HG03103 (cell line): ENCODE measurements around the gene ETFB.
A peak's percentile ranks its signal among the peaks of the same experiment; 100 is the strongest.
"Not testable (repeated sequence)": the region's sequence is repeated elsewhere in the genome, so short reads cannot be mapped to it uniquely, and the experiment has no call there.

ENCODE experiments used
- ATAC-seq: cut with Tn5 transposase; IDR thresholded peaks from one replicate; pipeline ENCODE4 v1.9.1; 2021; ENCODE audit warnings: low read depth; ENCODE audit not compliant: unreplicated experiment

The ETFB gene

GRCh38 chr19:51365965-51366388 lies at the start of gene ETFB:
ETFB (minus strand) TSS chr19:51366388; CDS start chr19:51366326, 62 bp downstream.
- no peak for ATAC-seq

DNA sequence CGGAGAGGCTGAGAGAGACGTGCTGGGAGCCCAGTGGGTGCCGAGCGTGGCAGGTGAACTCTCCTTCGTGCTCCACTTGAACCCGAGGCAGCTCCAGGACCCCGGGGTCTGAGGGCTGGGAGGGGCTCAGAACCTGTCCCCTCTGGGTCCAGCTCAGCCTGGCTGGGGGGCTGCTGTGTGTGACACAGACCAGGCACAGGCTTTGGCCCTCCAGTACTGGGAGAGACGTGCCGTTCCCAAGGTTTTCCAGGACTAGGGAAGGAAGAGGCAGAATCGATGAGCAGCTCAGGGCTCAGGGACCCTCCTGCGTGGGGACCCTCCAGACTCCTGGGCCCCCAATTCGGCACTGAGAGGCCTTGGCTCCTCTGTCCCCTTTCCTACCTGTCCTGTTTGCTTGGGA lies 49.0 kb upstream of the ETFB start:
- no peak for ATAC-seq

GRCh38 chr19:51410950-51411748 lies 45.0 kb upstream of the ETFB start:
- no peak for ATAC-seq

GRCh38 chr19:51407511-51408131 lies 41.4 kb upstream of the ETFB start:
- ATAC-seq, result no peak

DNA sequence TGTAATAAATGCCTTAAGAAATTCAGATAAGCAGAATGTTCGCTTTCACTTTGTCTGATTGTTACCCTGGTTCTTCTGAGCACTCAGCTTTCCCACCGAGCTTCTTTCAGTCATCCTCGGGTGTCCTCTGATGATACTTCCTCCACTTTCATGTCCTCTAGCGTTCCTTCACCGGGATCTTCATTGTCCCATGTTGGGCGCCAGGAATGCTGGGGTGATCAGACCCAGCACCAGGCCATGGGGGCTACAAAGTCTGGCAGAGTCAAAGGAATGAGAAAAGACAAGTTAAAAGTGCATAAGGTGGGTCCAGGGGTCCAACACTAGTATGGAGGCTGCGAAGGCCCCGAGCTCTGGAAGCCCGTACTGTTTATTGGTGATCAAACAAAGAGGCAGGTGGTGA lies 35.9 kb upstream of the ETFB start:
- no peak for ATAC-seq

DNA sequence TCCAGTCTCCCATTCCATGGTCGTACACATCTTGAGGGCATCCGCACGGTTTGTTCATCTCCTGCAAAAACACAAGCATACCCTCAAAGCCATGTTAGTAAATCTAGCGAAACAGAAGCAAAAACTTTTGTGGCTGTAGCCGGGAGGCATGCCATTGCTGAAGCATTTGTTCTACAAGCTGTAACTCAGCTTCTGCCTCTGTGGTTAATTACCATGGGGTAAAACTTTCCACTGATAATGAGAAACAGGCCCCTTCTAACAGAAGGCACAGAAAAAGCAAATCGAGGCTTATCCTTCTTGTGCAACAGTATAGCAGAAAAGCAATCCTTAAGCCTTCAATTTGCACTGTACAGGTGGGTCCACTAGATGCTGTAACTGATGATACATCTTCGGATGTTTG lies 33.7 kb upstream of the ETFB start:
- not testable (repeated sequence) for ATAC-seq

DNA sequence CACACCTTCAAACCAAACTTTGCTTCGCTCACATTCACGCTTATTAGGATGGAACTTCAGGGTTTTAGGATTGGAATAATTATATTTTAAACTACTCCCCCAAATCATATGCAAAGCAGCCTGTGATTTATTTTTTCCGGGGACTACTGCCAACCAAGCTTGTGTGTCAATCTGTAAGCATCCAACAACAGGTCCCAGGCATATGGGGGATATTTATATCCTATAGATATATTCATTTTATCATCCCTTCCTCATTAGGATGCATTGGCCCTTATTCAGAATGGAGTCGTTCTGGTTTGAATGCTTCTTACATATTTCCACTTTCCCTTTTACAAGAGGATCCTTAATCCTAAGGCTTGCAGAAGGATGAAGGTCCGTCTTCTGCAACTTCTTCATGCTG lies 33.0 kb upstream of the ETFB start:
- no peak for ATAC-seq

GRCh38 chr19:51398096-51398704 lies 32.0 kb upstream of the ETFB start:
- ATAC-seq, result no peak

GRCh38 chr19:51397453-51397852 lies 31.3 kb upstream of the ETFB start:
- ATAC-seq, result not testable (repeated sequence)

DNA sequence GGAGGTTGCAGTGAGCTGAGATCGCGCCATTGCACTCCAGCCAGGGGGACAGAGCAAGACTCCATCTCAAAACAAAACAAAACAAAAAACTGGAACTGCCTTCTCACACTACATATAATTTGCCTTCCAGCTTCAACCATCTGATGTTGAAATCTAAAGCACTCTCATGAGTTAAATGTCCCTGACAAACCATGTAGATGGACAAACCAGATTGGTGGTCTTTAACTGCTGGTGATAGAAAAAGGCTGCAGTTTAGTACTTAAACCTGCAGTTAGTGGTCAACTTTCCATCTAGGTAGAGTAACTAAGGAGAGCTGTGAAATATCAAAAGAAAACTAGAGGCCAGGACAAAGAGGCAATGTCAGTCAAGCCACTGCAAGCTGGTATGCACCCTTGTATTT lies 30.0 kb upstream of the ETFB start:
- no peak for ATAC-seq

- peak; percentile 73 for ATAC-seq
Measured at GRCh38 chr19:51394050-51394836, 28.1 kb upstream of the ETFB start.

DNA sequence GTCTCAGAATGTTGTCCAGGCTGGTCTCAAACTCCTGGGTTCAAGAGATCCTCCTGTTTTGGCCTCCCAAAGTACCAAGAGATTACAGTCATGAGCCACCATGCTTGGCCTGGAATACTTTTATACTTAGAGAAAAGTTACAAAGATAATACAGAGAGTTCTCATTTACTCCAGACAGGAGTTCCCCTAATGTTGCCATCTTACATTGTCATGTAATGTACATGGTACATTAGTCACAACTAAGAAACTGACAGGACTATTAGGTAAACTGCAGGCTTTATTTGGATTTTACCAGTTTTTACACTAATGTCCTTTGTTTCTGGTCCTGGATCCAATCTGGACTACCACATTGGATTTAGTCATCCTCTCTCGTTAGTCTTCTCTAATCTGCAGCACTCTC lies 26.5 kb upstream of the ETFB start:
- ATAC-seq, result no peak

- no peak for ATAC-seq
Measured at GRCh38 chr19:51391073-51391611, 25.0 kb upstream of the ETFB start.

- no peak for ATAC-seq
Measured at GRCh38 chr19:51389143-51389542, 23.0 kb upstream of the ETFB start.

GRCh38 chr19:51387924-51388389 lies 21.8 kb upstream of the ETFB start, which contains the start of gene LIM2:
LIM2 (minus strand) TSS chr19:51387974; CDS start chr19:51387443, 531 bp downstream.
- no peak for ATAC-seq

GRCh38 chr19:51386882-51387520 lies 20.8 kb upstream of the ETFB start:
- ATAC-seq, result no peak

GRCh38 chr19:51382004-51382403 lies 15.8 kb upstream of the ETFB start:
- no peak for ATAC-seq

DNA sequence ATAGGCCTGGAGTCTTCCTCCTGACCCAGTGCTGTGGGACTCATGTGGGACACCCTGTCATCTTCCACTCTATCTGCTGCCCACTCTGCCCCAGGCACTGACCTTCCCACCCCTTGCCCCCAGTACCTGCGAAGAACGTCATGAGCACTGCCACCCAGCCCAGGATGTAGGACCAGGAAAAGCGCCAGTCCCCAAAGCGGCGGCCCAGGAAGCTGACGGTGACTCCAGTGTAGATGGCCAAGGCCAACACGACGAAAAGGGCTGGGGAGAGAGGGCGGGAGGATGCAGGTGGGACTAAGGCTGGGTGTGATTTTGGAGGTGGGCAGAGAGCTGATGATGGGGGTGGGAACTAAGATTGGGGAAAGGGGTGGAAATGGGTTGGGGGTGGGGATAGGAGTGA lies 14.2 kb upstream of the ETFB start:
- ATAC-seq, result no peak

- ATAC-seq, result no peak
Measured at GRCh38 chr19:51377422-51377821, 11.2 kb upstream of the ETFB start.
